ENCODE data around the gene CCDC106.

Gene CCDC106

GRCh38 chr19:55686311-55687050 lies 38.5 kb downstream of the CCDC106 start:
- no peak for DNase-seq

GRCh38 chr19:55687281-55688201 lies 39.5 kb downstream of the CCDC106 start:
- DNase-seq = no peak

- DNase-seq = no peak
Measured at GRCh38 chr19:55688422-55689218, 40.6 kb downstream of the CCDC106 start.

GRCh38 chr19:55689411-55690108 lies 41.5 kb downstream of the CCDC106 start:
- DNase-seq = no peak

GRCh38 chr19:55690109-55690768 lies 42.2 kb downstream of the CCDC106 start:
- DNase-seq = no peak

GRCh38 chr19:55690769-55691545 lies 42.9 kb downstream of the CCDC106 start:
- DNase-seq = no peak

- no peak for DNase-seq
Measured at GRCh38 chr19:55691561-55692481, 43.8 kb downstream of the CCDC106 start.

GRCh38 chr19:55692681-55693081 lies 44.7 kb downstream of the CCDC106 start:
- DNase-seq = no peak

GRCh38 chr19:55693336-55693974 lies 45.4 kb downstream of the CCDC106 start:
- no peak for DNase-seq

- DNase-seq = no peak
Measured at GRCh38 chr19:55694241-55694655, 46.2 kb downstream of the CCDC106 start.

- DNase-seq = no peak
Measured at GRCh38 chr19:55694656-55695491, 46.9 kb downstream of the CCDC106 start.

- DNase-seq = no peak
Measured at GRCh38 chr19:55695511-55696290, 47.7 kb downstream of the CCDC106 start.

- no peak for DNase-seq
Measured at GRCh38 chr19:55696301-55697068, 48.5 kb downstream of the CCDC106 start.

GRCh38 chr19:55697069-55697440 lies 49.0 kb downstream of the CCDC106 start:
- no peak for DNase-seq

- DNase-seq = no peak
Measured at GRCh38 chr19:55697698-55698097, 49.7 kb downstream of the CCDC106 start.

- DNase-seq = no peak
Measured at GRCh38 chr19:55698256-55698655, 50.2 kb downstream of the CCDC106 start.

- DNase-seq = no peak
Measured at GRCh38 chr19:55699221-55699620, 51.2 kb downstream of the CCDC106 start.
